ENCODE data around the gene DERL3. TPM values are rescaled to one million over a fixed set of nuclear protein-coding genes. Genes with fewer than 3 reads are reported as not detected.
A peak's percentile ranks its signal among the peaks of the same experiment; 100 is the strongest.

Gene DERL3
- total RNA-seq, 1 donor from 2014 or later = 1.1 TPM

- Mint-ChIP-seq H3K9me3 (no peaks in the 10 kb centered on the region), H3K27me3 (ENCODE audit: insufficient read depth, low read depth) (peaks cover 21% of the 10 kb centered on the region), H3K27ac (no peak overlapping the region), H3K36me3 (peaks cover 2% of the 10 kb centered on the region), H3K4me1 (peaks cover 42% of the 10 kb centered on the region), H3K4me3 (no peak overlapping the region)
- no peak overlapping the region for H3K4me3 ChIP-seq
- peaks cover 10% of the 10 kb centered on the region for H3K27me3 ChIP-seq
- no peak overlapping the region for H3K4me2 ChIP-seq
- H3F3A ChIP-seq (ENCODE audit: low read depth) = peaks cover 18% of the 10 kb centered on the region
- no peak for DNase-seq (ENCODE audit: low spot score)
- H3K9ac ChIP-seq = no peak overlapping the region
- no peak overlapping the region for H3K27ac ChIP-seq
- no peaks in the 10 kb centered on the region for H3K79me2 ChIP-seq (ENCODE audit: low read depth)
- H3K9me3 ChIP-seq (ENCODE audit: low read depth) = no peaks in the 10 kb centered on the region
- H3K36me3 ChIP-seq = no peaks in the 10 kb centered on the region
- H3K4me1 ChIP-seq = peaks cover 23% of the 10 kb centered on the region
- TF ChIP-seq EZH2phosphoT487 (IDR thresholded peaks at IDR 0.05) = no peak
- TF ChIP-seq EZH2 (IDR thresholded peaks at IDR 0.05) = no peak
- TF ChIP-seq CTCF (IDR thresholded peaks at IDR 0.05) = no peak
- no peak overlapping the region for H2AFZ ChIP-seq (replicated peaks)
- peaks cover 9% of the 10 kb centered on the region for H4K20me1 ChIP-seq (ENCODE audit: low read depth)
These were observed 3.8 kb upstream of the DERL3 start for GRCh38 chr22:23842599-23842998.

- DNase-seq (ENCODE audit: low spot score) = peak; percentile 51
- H3F3A ChIP-seq (ENCODE audit: low read depth) = peaks cover 20% of the 10 kb centered on the region
- Mint-ChIP-seq H3K4me3 (no peak overlapping the region), H3K27me3 (ENCODE audit: insufficient read depth, low read depth) (peaks cover 21% of the 10 kb centered on the region), H3K4me1 (peaks cover 44% of the 10 kb centered on the region), H3K36me3 (peaks cover 2% of the 10 kb centered on the region), H3K27ac (peak overlapping the region; percentile 18), H3K9me3 (no peaks in the 10 kb centered on the region)
- no peak overlapping the region for H3K4me2 ChIP-seq
- TF ChIP-seq EZH2phosphoT487 (IDR thresholded peaks at IDR 0.05) (no peak), CTCF (IDR thresholded peaks at IDR 0.05) (no peak), EZH2 (IDR thresholded peaks at IDR 0.05) (no peak)
- H3K27ac ChIP-seq = no peak overlapping the region
- H3K9ac ChIP-seq = no peak overlapping the region
- H3K36me3 ChIP-seq = no peaks in the 10 kb centered on the region
- H2AFZ ChIP-seq (replicated peaks) = no peak overlapping the region
- no peak overlapping the region for H3K4me3 ChIP-seq
- H4K20me1 ChIP-seq (ENCODE audit: low read depth) = peaks cover 16% of the 10 kb centered on the region
- H3K79me2 ChIP-seq (ENCODE audit: low read depth) = no peaks in the 10 kb centered on the region
- peaks cover 10% of the 10 kb centered on the region for H3K27me3 ChIP-seq
- peaks cover 22% of the 10 kb centered on the region for H3K4me1 ChIP-seq
- no peaks in the 10 kb centered on the region for H3K9me3 ChIP-seq (ENCODE audit: low read depth)
These were observed 3.1 kb upstream of the DERL3 start for GRCh38 chr22:23841736-23842445.

GRCh38 chr22:23841292-23841691 lies 2.5 kb upstream of the DERL3 start:
- Mint-ChIP-seq H3K36me3 (peaks cover 5% of the 10 kb centered on the region), H3K27ac (peak overlapping the region; percentile 18), H3K27me3 (ENCODE audit: insufficient read depth, low read depth) (peaks cover 21% of the 10 kb centered on the region)

More at GRCh38 chr22:23841292-23841691, 2.5 kb upstream of the DERL3 start:
- Mint-ChIP-seq H3K4me3 (no peak overlapping the region), H3K4me1 (peaks cover 42% of the 10 kb centered on the region), H3K9me3 (no peaks in the 10 kb centered on the region)
- Histone ChIP-seq H3K27ac (no peak overlapping the region), H3K27me3 (peaks cover 10% of the 10 kb centered on the region), H3F3A (ENCODE audit: low read depth) (peaks cover 21% of the 10 kb centered on the region), H4K20me1 (ENCODE audit: low read depth) (peaks cover 21% of the 10 kb centered on the region), H3K79me2 (ENCODE audit: low read depth) (no peaks in the 10 kb centered on the region), H3K36me3 (no peaks in the 10 kb centered on the region), H3K9ac (no peak overlapping the region), H3K4me1 (peaks cover 22% of the 10 kb centered on the region), H3K9me3 (ENCODE audit: low read depth) (no peaks in the 10 kb centered on the region), H3K4me2 (no peak overlapping the region), H3K4me3 (no peak overlapping the region), H2AFZ (replicated peaks) (no peak overlapping the region)
- TF ChIP-seq EZH2phosphoT487 (IDR thresholded peaks at IDR 0.05) (no peak), CTCF (IDR thresholded peaks at IDR 0.05) (no peak), EZH2 (IDR thresholded peaks at IDR 0.05) (no peak)
- no peak for DNase-seq (ENCODE audit: low spot score)
